HepG2 (cell line): ENCODE data around the gene SLX9. TPM values are rescaled to one million over a fixed set of nuclear protein-coding genes. Genes with fewer than 3 reads are reported as not detected.

Source experiments
- MAFF ChIP-seq: IDR thresholded peaks from 2 replicates; pipeline ENCODE4 v1.6.1; 2011; ENCODE audit warnings: low read depth, low read length, improper control_type of control experiment
- NFAT5 ChIP-seq: sonication (generic); formaldehyde crosslinking; IDR thresholded peaks from 2 replicates; pipeline ENCODE4 v1.4.0; 2020; ENCODE audit warnings: missing genetic modification reagents
- NONO ChIP-seq, 2 experiments: fragments of 450-650 bp in 1 of 2; sonication (generic) in 1 of 2; formaldehyde crosslinking in 1 of 2; IDR thresholded peaks in 1 of 2; conservative IDR thresholded peaks in 1 of 2; 2 replicates each; pipeline versions ENCODE4 v1.6.1 to v1.8.0; 2017 to 2022; ENCODE audit warnings: mild to moderate bottlenecking in 1 of 2, missing genetic modification reagents in 1 of 2, moderate library complexity in 1 of 2
- ZBTB33 ChIP-seq: sonication (generic); formaldehyde crosslinking; IDR thresholded peaks from 2 replicates; pipeline ENCODE4 v1.4.0; 2020; ENCODE audit warnings: missing genetic modification reagents
- ZNF816 ChIP-seq: sonication (generic); formaldehyde crosslinking; IDR thresholded peaks from 2 replicates; pipeline ENCODE4 v1.8.0; 2022; ENCODE audit warnings: missing genetic modification reagents, mild to moderate bottlenecking, borderline replicate concordance
- ZNF839 ChIP-seq: sonication (generic); formaldehyde crosslinking; IDR thresholded peaks from 2 replicates; pipeline ENCODE4 v1.4.0; 2020; ENCODE audit warnings: missing genetic modification reagents, mild to moderate bottlenecking, borderline replicate concordance
- polyA plus RNA-seq, 8 experiments: library from polyadenylated mRNA; depleted of rRNA in 3 of 8; stranded (reverse) in 7 of 8; unstranded in 1 of 8; fragments of >200 nt; fragmentation: Illumina TruSeq in 4 of 8; extraction: Trizol in 4 of 8; gene quantifications; 2 replicates each; pipeline versions ENCODE4 v1.2.1 to v1.2.3, GENCODE V29; 2011 to 2016; ENCODE audit warnings: low read depth in 4 of 8, missing spikeins in 1 of 8, mixed read lengths in 1 of 8; ENCODE audit not compliant: insufficient read depth in 1 of 8
- total RNA-seq, 5 experiments: library from RNA; depleted of rRNA; stranded (reverse); fragments of >200 nt; fragmentation: Illumina TruSeq; extraction: Trizol; gene quantifications; 2 replicates each; pipeline ENCODE4 v1.2.3, GENCODE V29; 2016; ENCODE audit warnings: low read depth in 1 of 5

The SLX9 gene
- total and polyA plus RNA-seq, 2 of the 13 experiments (the other 11 are each of a cell fraction or from before 2014, with no cell fraction given), result 21.0 to 47.1 TPM

- TF ChIP-seq ZBTB33 (CRISPR knock-in tag) (peak; percentile 63; the same call in 1 of the 2 replicates), NONO (IDR thresholded peaks at IDR 0.05) (no peak), NONO (CRISPR knock-in tag; conservative IDR thresholded peaks at IDR 0.05) (no peak), ZNF816 (CRISPR knock-in tag) (no peak), MAFF (no peak), ZNF839 (CRISPR knock-in tag) (0 out of 2 replicates have a peak, but pooled peaks have one; percentile 33), NFAT5 (CRISPR knock-in tag) (no peak)
Observed at GRCh38 chr21:45002381-45003204, 62.8 kb downstream of the SLX9 start (continued).
